ENCODE measurements around the gene RUNDC3A.

The RUNDC3A gene

GRCh38 chr17:44352828-44353671 is 44.6 kb downstream of the RUNDC3A start:
- Histone ChIP-seq H3K27ac (ENCODE audit: low read length) (no peak overlapping the region), H3K36me3 (ENCODE audit: control insufficient read depth in 2 of 2, insufficient read depth in 2 of 2, low read length in 2 of 2) (peaks cover 16% of the 10 kb centered on the region in 2 donors), H3K4me1 (ENCODE audit: control insufficient read depth, insufficient read depth, low read length) (no peaks in the 10 kb centered on the region), H3K27me3 (ENCODE audit: control insufficient read depth in 1 of 2, insufficient read depth in 2 of 2, low read length in 2 of 2) (no peaks in the 10 kb centered on the region), H3K9ac (ENCODE audit: low read length in 2 of 2) (peak overlapping the region in 1 of 2 donors; percentile 41), H3K4me3 (ENCODE audit: low read length in 2 of 2) (peak overlapping the region in 1 of 2 donors; percentile 66), H3K9me3 (ENCODE audit: control insufficient read depth in 2 of 2, low read length in 2 of 2) (no peaks in the 10 kb centered on the region)

DNA sequence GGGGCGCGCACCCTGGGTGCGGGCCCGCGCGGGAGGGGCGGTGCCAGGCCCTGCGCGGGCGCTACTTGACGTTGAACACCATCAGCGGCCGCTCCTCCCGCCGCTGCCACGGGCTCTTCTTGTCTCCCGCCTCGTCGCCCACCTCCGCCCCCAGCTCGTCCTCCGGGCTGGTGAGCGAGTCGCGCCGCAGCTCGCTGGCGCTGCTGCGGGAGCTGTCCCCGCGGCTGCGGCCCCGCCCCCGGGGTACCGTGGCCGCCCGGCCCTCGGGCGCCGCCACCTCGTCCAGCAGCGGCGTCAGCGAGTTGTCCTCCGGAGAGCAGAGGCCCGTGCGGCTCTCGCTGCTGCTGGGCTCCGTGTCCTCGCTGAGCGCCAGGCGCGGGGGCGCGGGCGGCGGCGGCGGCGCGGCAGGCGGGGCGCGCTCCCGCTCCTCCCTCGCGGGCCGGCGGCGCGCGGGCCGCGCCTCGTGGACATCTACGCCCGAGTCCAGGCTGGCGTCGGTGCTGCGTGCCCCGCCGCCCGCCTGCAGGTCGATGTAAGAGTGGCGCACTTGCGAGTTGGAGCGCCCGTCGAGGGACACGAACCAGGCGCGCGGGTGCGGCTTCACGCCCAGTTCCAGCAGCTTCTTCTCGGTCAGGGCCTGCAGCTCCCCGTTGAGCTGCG is 45.4 kb downstream of the RUNDC3A start:
- H3K4me1 ChIP-seq (ENCODE audit: control insufficient read depth, insufficient read depth, low read length) = no peaks in the 10 kb centered on the region
- no peaks in the 10 kb centered on the region for H3K9me3 ChIP-seq (ENCODE audit: control insufficient read depth in 2 of 2, low read length in 2 of 2)
- H3K9ac ChIP-seq (ENCODE audit: low read length in 2 of 2) = peak overlapping the region in 1 of 2 donors; percentile 41
- H3K36me3 ChIP-seq (ENCODE audit: control insufficient read depth in 2 of 2, insufficient read depth in 2 of 2, low read length in 2 of 2) = peaks cover 16% of the 10 kb centered on the region in 2 donors
- H3K27me3 ChIP-seq (ENCODE audit: control insufficient read depth in 1 of 2, insufficient read depth in 2 of 2, low read length in 2 of 2) = no peaks in the 10 kb centered on the region
- peak overlapping the region in 1 of 2 donors; percentile 66 for H3K4me3 ChIP-seq (ENCODE audit: low read length in 2 of 2)
- no peak overlapping the region for H3K27ac ChIP-seq (ENCODE audit: low read length)

GRCh38 chr17:44354582-44355561 is 46.5 kb downstream of the RUNDC3A start:
- Histone ChIP-seq H3K36me3 (ENCODE audit: control insufficient read depth in 2 of 2, insufficient read depth in 2 of 2, low read length in 2 of 2) (peaks cover 14 to 16% of the 10 kb centered on the region in 2 donors), H3K9ac (ENCODE audit: low read length in 2 of 2) (no peak overlapping the region), H3K9me3 (ENCODE audit: control insufficient read depth in 2 of 2, low read length in 2 of 2) (no peaks in the 10 kb centered on the region), H3K4me3 (ENCODE audit: low read length in 2 of 2) (no peak overlapping the region), H3K27ac (ENCODE audit: low read length) (no peak overlapping the region), H3K27me3 (ENCODE audit: control insufficient read depth in 1 of 2, insufficient read depth in 2 of 2, low read length in 2 of 2) (no peaks in the 10 kb centered on the region), H3K4me1 (ENCODE audit: control insufficient read depth, insufficient read depth, low read length) (no peaks in the 10 kb centered on the region)

DNA sequence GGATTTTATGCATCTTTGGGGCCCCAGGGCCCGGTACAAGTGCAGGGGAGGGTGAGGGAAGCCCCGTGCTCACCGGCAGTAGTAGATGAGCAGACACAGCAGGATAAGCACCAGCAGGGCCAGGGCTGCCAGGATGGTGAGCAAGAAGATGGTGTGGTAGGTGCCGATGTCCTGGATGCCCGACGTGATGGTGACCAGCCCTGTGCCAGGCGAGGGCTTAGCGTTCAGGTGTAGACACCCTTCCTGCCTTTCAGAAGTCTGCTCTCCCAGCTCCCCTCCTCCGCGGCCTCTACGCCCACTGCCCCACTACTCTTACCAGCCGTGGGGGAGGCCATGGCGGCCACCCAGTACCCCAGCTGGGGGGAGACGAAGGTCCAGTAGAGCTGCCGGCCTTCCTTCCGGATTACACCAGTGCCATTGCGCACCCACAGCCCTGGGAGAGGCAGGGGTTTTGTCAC is 47.3 kb downstream of the RUNDC3A start:
- Histone ChIP-seq H3K9me3 (ENCODE audit: control insufficient read depth in 2 of 2, low read length in 2 of 2) (no peaks in the 10 kb centered on the region), H3K4me1 (ENCODE audit: control insufficient read depth, insufficient read depth, low read length) (peaks cover 2% of the 10 kb centered on the region), H3K27me3 (ENCODE audit: control insufficient read depth in 1 of 2, insufficient read depth in 2 of 2, low read length in 2 of 2) (peaks cover 0 to 2% of the 10 kb centered on the region in 2 donors), H3K9ac (ENCODE audit: low read length in 2 of 2) (no peak overlapping the region), H3K36me3 (ENCODE audit: control insufficient read depth in 2 of 2, insufficient read depth in 2 of 2, low read length in 2 of 2) (peaks cover 12 to 16% of the 10 kb centered on the region in 2 donors), H3K4me3 (ENCODE audit: low read length in 2 of 2) (no peak overlapping the region), H3K27ac (ENCODE audit: low read length) (no peak overlapping the region)

GRCh38 chr17:44356241-44356640 is 47.8 kb downstream of the RUNDC3A start:
- Histone ChIP-seq H3K4me3 (ENCODE audit: low read length in 2 of 2) (no peak overlapping the region), H3K4me1 (ENCODE audit: control insufficient read depth, insufficient read depth, low read length) (peaks cover 2% of the 10 kb centered on the region), H3K9me3 (ENCODE audit: control insufficient read depth in 2 of 2, low read length in 2 of 2) (no peaks in the 10 kb centered on the region), H3K36me3 (ENCODE audit: control insufficient read depth in 2 of 2, insufficient read depth in 2 of 2, low read length in 2 of 2) (peaks cover 8 to 11% of the 10 kb centered on the region in 2 donors), H3K27ac (ENCODE audit: low read length) (no peak overlapping the region), H3K27me3 (ENCODE audit: control insufficient read depth in 1 of 2, insufficient read depth in 2 of 2, low read length in 2 of 2) (peaks cover 0 to 4% of the 10 kb centered on the region in 2 donors), H3K9ac (ENCODE audit: low read length in 2 of 2) (no peak overlapping the region)

DNA sequence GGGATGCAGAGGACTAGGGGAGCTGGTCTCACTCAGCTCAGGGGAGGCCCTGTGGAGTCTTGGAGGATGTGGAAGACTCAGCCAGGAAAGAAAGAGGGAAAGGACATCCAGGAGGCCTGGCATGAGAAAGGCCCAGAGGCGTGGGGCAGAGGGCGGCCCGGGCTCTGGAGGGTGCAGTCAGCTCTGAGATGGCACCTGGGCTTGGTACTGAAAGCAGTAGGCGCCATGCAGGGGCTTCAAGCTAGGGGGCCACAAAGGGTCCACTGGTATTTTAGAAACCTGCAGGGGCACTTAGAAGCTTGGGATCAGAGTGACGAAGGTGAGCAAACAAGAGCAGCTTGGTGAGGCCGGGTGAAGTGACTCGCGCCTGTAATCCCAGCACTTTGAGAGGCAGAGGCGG is 49.7 kb downstream of the RUNDC3A start:
- peaks cover 3% of the 10 kb centered on the region for H3K4me1 ChIP-seq (ENCODE audit: control insufficient read depth, insufficient read depth, low read length)
- H3K27ac ChIP-seq (ENCODE audit: low read length) = no peak overlapping the region
- no peak overlapping the region for H3K4me3 ChIP-seq (ENCODE audit: low read length in 2 of 2)
- no peaks in the 10 kb centered on the region for H3K36me3 ChIP-seq (ENCODE audit: control insufficient read depth in 2 of 2, insufficient read depth in 2 of 2, low read length in 2 of 2)
- H3K9ac ChIP-seq (ENCODE audit: low read length in 2 of 2) = no peak overlapping the region
- peaks cover 0 to 4% of the 10 kb centered on the region in 2 donors for H3K27me3 ChIP-seq (ENCODE audit: control insufficient read depth in 1 of 2, insufficient read depth in 2 of 2, low read length in 2 of 2)
- H3K9me3 ChIP-seq (ENCODE audit: control insufficient read depth in 2 of 2, low read length in 2 of 2) = no peaks in the 10 kb centered on the region

GRCh38 chr17:44359006-44359405 is 50.6 kb downstream of the RUNDC3A start:
- peaks cover 10% of the 10 kb centered on the region for H3K4me1 ChIP-seq (ENCODE audit: control insufficient read depth, insufficient read depth, low read length)
- no peak overlapping the region for H3K9ac ChIP-seq (ENCODE audit: low read length in 2 of 2)
- peaks cover 0 to 4% of the 10 kb centered on the region in 2 donors for H3K27me3 ChIP-seq (ENCODE audit: control insufficient read depth in 1 of 2, insufficient read depth in 2 of 2, low read length in 2 of 2)
- no peaks in the 10 kb centered on the region for H3K9me3 ChIP-seq (ENCODE audit: control insufficient read depth in 2 of 2, low read length in 2 of 2)
- H3K27ac ChIP-seq (ENCODE audit: low read length) = no peak overlapping the region
- no peak overlapping the region for H3K4me3 ChIP-seq (ENCODE audit: low read length in 2 of 2)
- no peaks in the 10 kb centered on the region for H3K36me3 ChIP-seq (ENCODE audit: control insufficient read depth in 2 of 2, insufficient read depth in 2 of 2, low read length in 2 of 2)

DNA sequence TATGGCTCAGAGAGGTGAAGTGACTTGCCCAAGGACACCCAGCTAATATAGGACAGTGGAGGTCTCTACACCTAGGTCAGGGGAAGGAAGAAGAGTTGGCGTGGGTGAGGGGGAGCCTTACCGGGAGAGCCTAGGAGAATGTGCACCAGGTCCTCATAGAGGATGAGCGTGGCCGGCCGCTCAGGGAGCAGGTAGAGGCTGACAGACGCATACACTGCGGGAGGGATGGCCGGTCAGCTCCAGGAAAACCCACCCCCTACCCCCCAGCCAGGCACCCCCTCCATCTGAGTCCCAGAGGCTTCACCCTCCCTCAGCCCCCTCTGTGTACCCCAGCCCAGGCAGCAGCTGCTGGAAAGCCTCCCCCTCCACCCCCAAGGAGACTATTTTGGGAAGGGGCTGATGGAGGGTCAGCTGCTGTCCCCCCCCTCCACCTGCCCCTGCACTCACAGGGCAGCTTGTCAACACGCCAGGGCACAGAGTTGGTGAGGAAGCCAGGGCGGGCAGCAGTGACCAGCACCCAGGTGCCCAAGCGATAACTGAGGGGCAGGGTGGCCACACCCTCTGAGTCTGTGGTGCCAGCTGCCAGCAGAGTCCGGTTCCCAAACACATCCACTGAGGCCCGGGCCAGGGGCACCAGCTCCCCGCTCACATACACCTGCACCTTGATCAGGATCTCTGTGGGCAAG is 51.2 kb downstream of the RUNDC3A start:
- H3K27ac ChIP-seq (ENCODE audit: low read length) = no peak overlapping the region

GRCh38 chr17:44360144-44360533 is 51.7 kb downstream of the RUNDC3A start:
- no peak overlapping the region for H3K4me3 ChIP-seq (ENCODE audit: low read length in 2 of 2)
- no peaks in the 10 kb centered on the region for H3K36me3 ChIP-seq (ENCODE audit: control insufficient read depth in 2 of 2, insufficient read depth in 2 of 2, low read length in 2 of 2)
- H3K27me3 ChIP-seq (ENCODE audit: control insufficient read depth in 1 of 2, insufficient read depth in 2 of 2, low read length in 2 of 2) = peaks cover 0 to 7% of the 10 kb centered on the region in 2 donors
- no peak overlapping the region for H3K27ac ChIP-seq (ENCODE audit: low read length)
- H3K9me3 ChIP-seq (ENCODE audit: control insufficient read depth in 2 of 2, low read length in 2 of 2) = no peaks in the 10 kb centered on the region
- H3K4me1 ChIP-seq (ENCODE audit: control insufficient read depth, insufficient read depth, low read length) = peaks cover 11% of the 10 kb centered on the region
- no peak overlapping the region for H3K9ac ChIP-seq (ENCODE audit: low read length in 2 of 2)

More for the DNA sequence above, 51.2 kb downstream of the RUNDC3A start:
- Histone ChIP-seq H3K27me3 (ENCODE audit: control insufficient read depth in 1 of 2, insufficient read depth in 2 of 2, low read length in 2 of 2) (peaks cover 0 to 4% of the 10 kb centered on the region in 2 donors), H3K4me1 (ENCODE audit: control insufficient read depth, insufficient read depth, low read length) (peaks cover 11% of the 10 kb centered on the region), H3K36me3 (ENCODE audit: control insufficient read depth in 2 of 2, insufficient read depth in 2 of 2, low read length in 2 of 2) (no peaks in the 10 kb centered on the region), H3K9me3 (ENCODE audit: control insufficient read depth in 2 of 2, low read length in 2 of 2) (no peaks in the 10 kb centered on the region), H3K9ac (ENCODE audit: low read length in 2 of 2) (no peak overlapping the region), H3K4me3 (ENCODE audit: low read length in 2 of 2) (no peak overlapping the region)

GRCh38 chr17:44360826-44361225 is 52.4 kb downstream of the RUNDC3A start:
- no peaks in the 10 kb centered on the region for H3K36me3 ChIP-seq (ENCODE audit: control insufficient read depth in 2 of 2, insufficient read depth in 2 of 2, low read length in 2 of 2)
- no peak overlapping the region for H3K4me3 ChIP-seq (ENCODE audit: low read length in 2 of 2)
- no peak overlapping the region for H3K27ac ChIP-seq (ENCODE audit: low read length)
- H3K9me3 ChIP-seq (ENCODE audit: control insufficient read depth in 2 of 2, low read length in 2 of 2) = no peaks in the 10 kb centered on the region
- no peak overlapping the region for H3K9ac ChIP-seq (ENCODE audit: low read length in 2 of 2)
- peaks cover 11% of the 10 kb centered on the region for H3K4me1 ChIP-seq (ENCODE audit: control insufficient read depth, insufficient read depth, low read length)
- peaks cover 0 to 7% of the 10 kb centered on the region in 2 donors for H3K27me3 ChIP-seq (ENCODE audit: control insufficient read depth in 1 of 2, insufficient read depth in 2 of 2, low read length in 2 of 2)
